HEK293 (cell line): ENCODE data around the gene BEST1.
A peak's percentile ranks its signal among the peaks of the same experiment; 100 is the strongest.

Source experiments
- CTCF ChIA-PET: fragments of 350-600 bp; formaldehyde crosslinking; extraction: SDS; loops from one replicate; lab custom pipeline; 2021; ENCODE audit warnings: antibody characterized with exemption; lab: Yijun Ruan, JAX
- POLR2A ChIA-PET: fragments of 300-600 bp; formaldehyde crosslinking; extraction: SDS; loops from one replicate; lab custom pipeline; 2020; ENCODE audit warnings: antibody characterized with exemption, inconsistent platforms; lab: Yijun Ruan, JAX
- H3K27ac ChIP-seq: fragments of 200-500 bp; sonication (Bioruptor generic); 2 replicates; pipeline ENCODE4 v1.5.1; 2014; ENCODE audit warnings: low read depth, low read length, control low read depth, inconsistent platforms; ENCODE audit errors: extremely low read depth
- H3K36me3 ChIP-seq, 2 experiments: fragments of 200-500 bp in 1 of 2; sonication (Bioruptor generic) in 1 of 2; 1 replicate in 1 of 2; 2 replicates in 1 of 2; pipeline ENCODE4 v1.5.1; 2014 to 2017; ENCODE audit warnings: inconsistent platforms in 2 of 2, low read length in 2 of 2; ENCODE audit not compliant: control insufficient read depth in 2 of 2, insufficient read depth in 1 of 2
- H3K4me1 ChIP-seq: fragments of 200-500 bp; sonication (Bioruptor generic); 2 replicates; pipeline ENCODE4 v1.5.1; 2014; ENCODE audit warnings: mild to moderate bottlenecking, low read length, inconsistent platforms; ENCODE audit not compliant: control insufficient read depth, insufficient read depth
- H3K4me3 ChIP-seq: 2 replicates; pipeline ENCODE4 v1.5.1; 2011; ENCODE audit warnings: low read depth, mild to moderate bottlenecking, control low read depth, low read length, moderate library complexity
- H3K9me3 ChIP-seq: fragments of 200-500 bp; sonication (Bioruptor generic); 2 replicates; pipeline ENCODE4 v1.5.1; 2014; ENCODE audit warnings: low read depth, low read length, inconsistent platforms; ENCODE audit not compliant: control insufficient read depth, insufficient read depth
- EGR2 ChIP-seq: fragments of 450-650 bp; formaldehyde crosslinking; IDR thresholded peaks from 2 replicates; pipeline ENCODE4 v1.5.1; 2016; ENCODE audit warnings: low read depth, missing biosample characterization, missing genetic modification characterization
- GLIS2 ChIP-seq: fragments of 450-650 bp; formaldehyde crosslinking; IDR thresholded peaks from 2 replicates; pipeline ENCODE4 v1.5.1; 2016; ENCODE audit warnings: missing biosample characterization, missing genetic modification characterization
- KLF8 ChIP-seq: fragments of 450-650 bp; formaldehyde crosslinking; IDR thresholded peaks from 2 replicates; pipeline ENCODE4 v1.5.1; 2016; ENCODE audit warnings: missing biosample characterization, missing genetic modification characterization
- ZBTB1 ChIP-seq: fragments of 450-650 bp; formaldehyde crosslinking; IDR thresholded peaks from 2 replicates; pipeline ENCODE4 v1.5.1; 2016; ENCODE audit warnings: missing biosample characterization, missing genetic modification characterization
- ZNF133 ChIP-seq: fragments of 450-650 bp; formaldehyde crosslinking; IDR thresholded peaks from 2 replicates; pipeline ENCODE4 v1.5.1; 2016; ENCODE audit warnings: missing biosample characterization, missing genetic modification characterization
- ZNF184 ChIP-seq: fragments of 450-650 bp; IDR thresholded peaks from 2 replicates; pipeline ENCODE4 v1.5.1; 2018; ENCODE audit warnings: missing biosample characterization, mild to moderate bottlenecking, missing genetic modification characterization
- ZNF223 ChIP-seq: fragments of 450-650 bp; formaldehyde crosslinking; IDR thresholded peaks from 2 replicates; pipeline ENCODE4 v1.5.1; 2016; ENCODE audit warnings: missing biosample characterization, missing genetic modification characterization
- ZNF239 ChIP-seq: fragments of 450-650 bp; formaldehyde crosslinking; IDR thresholded peaks from 2 replicates; pipeline ENCODE4 v1.5.1; 2016; ENCODE audit warnings: missing biosample characterization, missing genetic modification characterization
- ZNF302 ChIP-seq: fragments of 450-650 bp; formaldehyde crosslinking; IDR thresholded peaks from 2 replicates; pipeline ENCODE4 v1.5.1; 2016; ENCODE audit warnings: missing biosample characterization, missing genetic modification characterization, low read depth
- ZNF311 ChIP-seq: fragments of 450-650 bp; formaldehyde crosslinking; IDR thresholded peaks from 2 replicates; pipeline ENCODE4 v1.5.1; 2017; ENCODE audit warnings: missing biosample characterization, missing genetic modification characterization, borderline replicate concordance
- ZNF354C ChIP-seq: fragments of 450-650 bp; formaldehyde crosslinking; IDR thresholded peaks from 2 replicates; pipeline ENCODE4 v1.5.1; 2016; ENCODE audit warnings: missing biosample characterization, missing genetic modification characterization, low read depth, borderline replicate concordance
- ZNF366 ChIP-seq: fragments of 450-650 bp; formaldehyde crosslinking; conservative IDR thresholded peaks from 2 replicates; pipeline ENCODE4 v1.5.1; 2016; ENCODE audit warnings: missing biosample characterization, missing genetic modification characterization
- ZNF518A ChIP-seq: fragments of 450-650 bp; formaldehyde crosslinking; conservative IDR thresholded peaks from 2 replicates; pipeline ENCODE4 v1.5.1; 2016; ENCODE audit warnings: low read depth, missing biosample characterization, missing genetic modification characterization
- ZNF549 ChIP-seq: fragments of 450-650 bp; IDR thresholded peaks from 2 replicates; pipeline ENCODE4 v1.5.1; 2018; ENCODE audit warnings: missing biosample characterization, missing genetic modification characterization, mild to moderate bottlenecking, inconsistent platforms, moderate library complexity
- ZNF571 ChIP-seq: fragments of 450-650 bp; formaldehyde crosslinking; IDR thresholded peaks from 2 replicates; pipeline ENCODE4 v1.5.0; 2017; ENCODE audit warnings: missing biosample characterization, missing genetic modification characterization
- ZNF629 ChIP-seq: fragments of 450-650 bp; formaldehyde crosslinking; IDR thresholded peaks from 2 replicates; pipeline ENCODE4 v1.5.1; 2017; ENCODE audit warnings: missing biosample characterization, missing genetic modification characterization
- ZNF660 ChIP-seq: fragments of 450-650 bp; IDR thresholded peaks from 2 replicates; pipeline ENCODE4 v1.5.1; 2018; ENCODE audit warnings: missing biosample characterization, mild to moderate bottlenecking, missing genetic modification characterization
- ZSCAN18 ChIP-seq: fragments of 450-650 bp; formaldehyde crosslinking; IDR thresholded peaks from 2 replicates; pipeline ENCODE4 v1.5.1; 2016; ENCODE audit warnings: missing biosample characterization, missing genetic modification characterization
- ZSCAN23 ChIP-seq: fragments of 450-650 bp; formaldehyde crosslinking; IDR thresholded peaks from 2 replicates; pipeline ENCODE4 v1.5.1; 2016; ENCODE audit warnings: missing biosample characterization, missing genetic modification characterization
- ZSCAN30 ChIP-seq: fragments of 450-650 bp; IDR thresholded peaks from 2 replicates; pipeline ENCODE4 v1.5.1; 2018; ENCODE audit warnings: missing biosample characterization, mild to moderate bottlenecking, missing genetic modification characterization, moderate library complexity
- TF ChIP-seq, protein P1 (sequence below): fragments of 450-650 bp; formaldehyde crosslinking; IDR thresholded peaks from 2 replicates; pipeline ENCODE4 v1.5.1; 2017; ENCODE audit warnings: missing biosample characterization, missing genetic modification characterization
- TF ChIP-seq, protein P2 (sequence below): fragments of 450-650 bp; formaldehyde crosslinking; IDR thresholded peaks from 2 replicates; pipeline ENCODE4 v1.5.1; 2016; ENCODE audit warnings: missing biosample characterization, missing genetic modification characterization, borderline replicate concordance

Gene BEST1

DNA sequence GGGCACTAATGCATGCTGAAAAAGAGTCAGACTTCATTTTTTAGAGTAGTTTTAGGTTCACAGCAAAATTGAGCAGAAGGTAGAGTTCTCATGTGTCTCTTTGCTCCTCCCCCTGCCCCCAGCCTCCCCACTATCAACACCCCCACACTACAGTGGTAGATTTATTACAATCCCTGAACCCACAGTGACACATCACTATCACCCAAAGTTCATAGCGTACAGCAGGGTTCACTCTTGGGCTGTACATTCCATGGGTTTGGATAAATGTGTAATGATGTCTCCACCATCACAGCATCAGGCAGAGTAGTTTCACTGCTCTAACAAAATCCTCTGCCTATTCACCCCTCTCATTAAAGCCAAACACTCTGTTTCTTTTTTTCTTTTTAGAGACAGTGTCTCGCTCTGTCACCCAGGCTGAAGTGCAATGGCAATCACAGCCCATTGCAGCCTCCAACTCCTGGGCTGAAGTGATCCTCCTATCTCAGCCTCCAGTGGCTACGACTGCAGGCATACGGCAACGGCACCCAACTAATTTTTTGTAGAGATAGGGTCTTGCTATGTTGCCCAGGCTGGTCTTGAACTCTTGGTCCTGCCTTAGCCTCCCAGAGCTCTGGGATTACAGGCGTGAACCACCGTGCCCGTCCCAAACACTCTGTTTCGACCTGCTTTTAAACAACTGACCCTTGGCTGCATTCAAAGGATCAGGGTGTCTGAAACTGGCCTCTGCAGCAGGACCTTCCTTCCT is 4.1 kb downstream of the BEST1 start (continued):
- no peak for TF ChIP-seq ZSCAN18
- TF ChIP-seq EGR2 (tag by site-specific recombination), result peak; percentile 40; the same call in 1 of the 2 replicates
- TF ChIP-seq, all 188 proteins: peak for 3

- H3K4me1 ChIP-seq, result no peaks in the 10 kb centered on the region; the same call in 1 of the 2 replicates
- H3K4me3 ChIP-seq, result no peak overlapping the region
- TF ChIP-seq ZNF239 (no peak), ZNF660 (no peak), ZNF223 (tag by site-specific recombination) (no peak), ZNF629 (tag by site-specific recombination) (no peak), ZNF311 (no peak), ZNF549 (tag by site-specific recombination) (no peak), ZSCAN30 (tag by site-specific recombination) (no peak), KLF8 (tag by site-specific recombination) (no peak), ZNF184 (tag by site-specific recombination) (no peak), ZNF518A (tag by site-specific recombination) (no peak), GLIS2 (tag by site-specific recombination) (no peak), ZBTB1 (tag by site-specific recombination) (no peak), ZNF302 (tag by site-specific recombination) (no peak), ZNF571 (tag by site-specific recombination) (no peak), ZSCAN23 (tag by site-specific recombination) (no peak), ZNF366 (tag by site-specific recombination) (no peak), ZNF354C (no peak), ZNF133 (tag by site-specific recombination) (no peak)
- TF ChIP-seq, protein P1, sequence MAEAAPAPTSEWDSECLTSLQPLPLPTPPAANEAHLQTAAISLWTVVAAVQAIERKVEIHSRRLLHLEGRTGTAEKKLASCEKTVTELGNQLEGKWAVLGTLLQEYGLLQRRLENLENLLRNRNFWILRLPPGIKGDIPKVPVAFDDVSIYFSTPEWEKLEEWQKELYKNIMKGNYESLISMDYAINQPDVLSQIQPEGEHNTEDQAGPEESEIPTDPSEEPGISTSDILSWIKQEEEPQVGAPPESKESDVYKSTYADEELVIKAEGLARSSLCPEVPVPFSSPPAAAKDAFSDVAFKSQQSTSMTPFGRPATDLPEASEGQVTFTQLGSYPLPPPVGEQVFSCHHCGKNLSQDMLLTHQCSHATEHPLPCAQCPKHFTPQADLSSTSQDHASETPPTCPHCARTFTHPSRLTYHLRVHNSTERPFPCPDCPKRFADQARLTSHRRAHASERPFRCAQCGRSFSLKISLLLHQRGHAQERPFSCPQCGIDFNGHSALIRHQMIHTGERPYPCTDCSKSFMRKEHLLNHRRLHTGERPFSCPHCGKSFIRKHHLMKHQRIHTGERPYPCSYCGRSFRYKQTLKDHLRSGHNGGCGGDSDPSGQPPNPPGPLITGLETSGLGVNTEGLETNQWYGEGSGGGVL (tag by site-specific recombination), result no peak
- TF ChIP-seq, protein P2, sequence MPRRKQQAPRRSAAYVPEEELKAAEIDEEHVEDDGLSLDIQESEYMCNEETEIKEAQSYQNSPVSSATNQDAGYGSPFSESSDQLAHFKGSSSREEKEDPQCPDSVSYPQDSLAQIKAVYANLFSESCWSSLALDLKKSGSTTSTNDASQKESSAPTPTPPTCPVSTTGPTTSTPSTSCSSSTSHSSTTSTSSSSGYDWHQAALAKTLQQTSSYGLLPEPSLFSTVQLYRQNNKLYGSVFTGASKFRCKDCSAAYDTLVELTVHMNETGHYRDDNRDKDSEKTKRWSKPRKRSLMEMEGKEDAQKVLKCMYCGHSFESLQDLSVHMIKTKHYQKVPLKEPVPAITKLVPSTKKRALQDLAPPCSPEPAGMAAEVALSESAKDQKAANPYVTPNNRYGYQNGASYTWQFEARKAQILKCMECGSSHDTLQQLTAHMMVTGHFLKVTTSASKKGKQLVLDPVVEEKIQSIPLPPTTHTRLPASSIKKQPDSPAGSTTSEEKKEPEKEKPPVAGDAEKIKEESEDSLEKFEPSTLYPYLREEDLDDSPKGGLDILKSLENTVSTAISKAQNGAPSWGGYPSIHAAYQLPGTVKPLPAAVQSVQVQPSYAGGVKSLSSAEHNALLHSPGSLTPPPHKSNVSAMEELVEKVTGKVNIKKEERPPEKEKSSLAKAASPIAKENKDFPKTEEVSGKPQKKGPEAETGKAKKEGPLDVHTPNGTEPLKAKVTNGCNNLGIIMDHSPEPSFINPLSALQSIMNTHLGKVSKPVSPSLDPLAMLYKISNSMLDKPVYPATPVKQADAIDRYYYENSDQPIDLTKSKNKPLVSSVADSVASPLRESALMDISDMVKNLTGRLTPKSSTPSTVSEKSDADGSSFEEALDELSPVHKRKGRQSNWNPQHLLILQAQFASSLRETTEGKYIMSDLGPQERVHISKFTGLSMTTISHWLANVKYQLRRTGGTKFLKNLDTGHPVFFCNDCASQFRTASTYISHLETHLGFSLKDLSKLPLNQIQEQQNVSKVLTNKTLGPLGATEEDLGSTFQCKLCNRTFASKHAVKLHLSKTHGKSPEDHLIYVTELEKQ (tag by site-specific recombination), result no peak
- POLR2A ChIA-PET, result interaction anchor here (0.6 to 0.7 kb wide), 2 partner anchors 236 to 350 kb away, joined by 4 read pairs; no protein-coding TSS in a partner anchor
- CTCF ChIA-PET, result interaction anchor here (0.7 kb wide), 2 partner anchors 22 to 127 kb away, joined by 3 to 4 read pairs; no protein-coding TSS in a partner anchor
- H3K36me3 ChIP-seq, result no peaks in the 10 kb centered on the region
- no peak overlapping the region for H3K27ac ChIP-seq
- H3K9me3 ChIP-seq, result no peaks in the 10 kb centered on the region
These were observed 4.8 kb downstream of the BEST1 start for GRCh38 chr11:61954851-61955421.
